Endothelial cell of umbilical vein (primary cell): Measurements from ENCODE around the gene PDGFRA. TPM values are rescaled to one million over a fixed set of nuclear protein-coding genes. Genes with fewer than 3 reads are reported as not detected.

Source experiments
- BruUV-seq: library from RNA; stranded (reverse); fragments of 400-500 nt; replicated peaks from 2 replicates; lab custom pipeline; 2021; lab: Mats Ljungman, UMichigan
- CTCF ChIA-PET: fragments of 300-600, 350-600 bp; sonication (Branson Sonifier 250); formaldehyde crosslinking; loops from one replicate; lab custom pipeline; 2021; ENCODE audit warnings: antibody characterized with exemption, inconsistent platforms; lab: Charles Lee
- POLR2A ChIA-PET: fragments of 300-600, 350-600 bp; sonication (Branson Sonifier 250); formaldehyde crosslinking; loops from one replicate; lab custom pipeline; 2021; ENCODE audit warnings: antibody characterized with exemption, inconsistent platforms; lab: Charles Lee
- DNase-seq: peaks from one replicate; pipeline ENCODE4 v3.0.0-alpha.2; 2011; ENCODE audit warnings: low read depth, low spot score
- FAIRE-seq: peaks from 2 replicates; lab custom pipeline; 2011; peaks lifted over from hg19 to GRCh38; lab: Jason Lieb, UNC
- H2AFZ ChIP-seq: 2 replicates; pipeline ENCODE4 v1.6.0; 2012; ENCODE audit warnings: low read depth, low read length, control low read depth, inconsistent platforms
- H3K27ac ChIP-seq: 2 replicates; pipeline ENCODE4 v1.5.1; 2011; ENCODE audit warnings: low read depth, mild to moderate bottlenecking, control low read depth, low read length, moderate library complexity; ENCODE audit not compliant: insufficient read depth
- H3K27me3 ChIP-seq, 2 experiments: 2 replicates each; pipeline versions ENCODE4 v1.6.0 to v1.6.1; 2011; ENCODE audit warnings: low read length in 2 of 2, mixed read lengths in 1 of 2; ENCODE audit not compliant: control insufficient read depth in 2 of 2, insufficient read depth in 2 of 2
- H3K36me3 ChIP-seq, 2 experiments: 2 replicates in 1 of 2; 3 replicates in 1 of 2; pipeline ENCODE4 v1.5.1; 2011; ENCODE audit warnings: low read length in 2 of 2, mild to moderate bottlenecking in 1 of 2, moderate library complexity in 1 of 2; ENCODE audit not compliant: control insufficient read depth in 2 of 2, insufficient read depth in 2 of 2; ENCODE audit errors: extremely low read depth in 1 of 2
- H3K4me1 ChIP-seq: 3 replicates; pipeline ENCODE4 v1.5.1; 2011; ENCODE audit warnings: mild to moderate bottlenecking, low read length; ENCODE audit not compliant: control insufficient read depth, insufficient read depth; ENCODE audit errors: extremely low read depth
- H3K4me2 ChIP-seq: 2 replicates; pipeline ENCODE4 v1.6.1; 2011; ENCODE audit warnings: low read length, control low read depth, mixed read lengths; ENCODE audit not compliant: insufficient read depth
- H3K4me3 ChIP-seq, 3 experiments: fragments of 200-600 bp in 1 of 3; sonication (generic), shearing (Covaris generic) in 1 of 3; replicated peaks in 1 of 3; 2 replicates each; pipeline ENCODE4 v1.5.1; 2011 to 2016; ENCODE audit warnings: control low read depth in 3 of 3, low read length in 3 of 3, mild to moderate bottlenecking in 2 of 3, inconsistent platforms in 1 of 3, low read depth in 1 of 3, moderate library complexity in 1 of 3; ENCODE audit not compliant: insufficient read depth in 1 of 3
- H3K79me2 ChIP-seq: 2 replicates; pipeline ENCODE4 v1.6.0; 2012; ENCODE audit warnings: low read length, inconsistent platforms; ENCODE audit not compliant: control insufficient read depth, insufficient read depth
- H3K9ac ChIP-seq: replicated peaks from 2 replicates; pipeline ENCODE3; 2011; ENCODE audit warnings: low read length, control low read depth; ENCODE audit not compliant: insufficient read depth; ENCODE audit errors: extremely low read depth
- H3K9me1 ChIP-seq: replicated peaks from 3 replicates; pipeline ENCODE4 v1.6.0; 2011; ENCODE audit warnings: mild to moderate bottlenecking, low read length; ENCODE audit not compliant: control insufficient read depth, insufficient read depth; ENCODE audit errors: extremely low read depth
- H3K9me3 ChIP-seq: replicated peaks from 2 replicates; pipeline ENCODE4 v1.5.1; 2012; ENCODE audit warnings: low read length, inconsistent platforms; ENCODE audit not compliant: control insufficient read depth, insufficient read depth
- H4K20me1 ChIP-seq: replicated peaks from 2 replicates; pipeline ENCODE3; 2011; ENCODE audit warnings: mild to moderate bottlenecking, low read length; ENCODE audit not compliant: control insufficient read depth, insufficient read depth; ENCODE audit errors: extremely low read depth
- EZH2 ChIP-seq: IDR thresholded peaks from 2 replicates; pipeline ENCODE4 v1.6.1; 2012; ENCODE audit warnings: borderline replicate concordance, low read depth, mild to moderate bottlenecking, moderate library complexity, low read length, inconsistent platforms; ENCODE audit not compliant: severe bottlenecking
- FOS ChIP-seq: IDR thresholded peaks from 2 replicates; pipeline ENCODE4 v1.6.1; 2011; ENCODE audit warnings: mild to moderate bottlenecking, low read length, moderate library complexity, borderline replicate concordance; ENCODE audit not compliant: insufficient read depth
- GATA2 ChIP-seq: IDR thresholded peaks from 2 replicates; pipeline ENCODE4 v1.7.0; 2011; ENCODE audit warnings: low read depth, mild to moderate bottlenecking, moderate library complexity, mixed read lengths, low read length; ENCODE audit not compliant: insufficient read length, insufficient read depth
- JUN ChIP-seq: IDR thresholded peaks from 2 replicates; pipeline ENCODE4 v1.6.1; 2011; ENCODE audit warnings: borderline replicate concordance, low read depth; ENCODE audit not compliant: insufficient read length, insufficient read depth
- MAX ChIP-seq: IDR thresholded peaks from 2 replicates; pipeline ENCODE4 v1.6.1; 2011; ENCODE audit not compliant: insufficient read depth, insufficient read length
- MYC ChIP-seq: IDR thresholded peaks from one replicate; pipeline ENCODE4 v1.6.1; 2011; ENCODE audit warnings: mild to moderate bottlenecking, low read depth, low read length
- POLR2A ChIP-seq: IDR thresholded peaks from 2 replicates; pipeline ENCODE4 v1.6.1; 2012; ENCODE audit warnings: low read depth, mild to moderate bottlenecking, control low read depth, low read length
- POLR2AphosphoS5 ChIP-seq: IDR thresholded peaks from 2 replicates; pipeline ENCODE4 v1.6.1; 2012; ENCODE audit warnings: low read depth, mild to moderate bottlenecking, control low read depth, low read length, moderate library complexity; ENCODE audit not compliant: insufficient read depth
- dilution Hi-C: fragments of 300-500 bp; cut with MboI; formaldehyde crosslinking; loops from one replicate; pipeline ENCODE4 v1.15.0; 2019; ENCODE audit warnings: low sequenced_read_pairs; ENCODE audit not compliant: extremely low pct_ligation_motif_present
- intact Hi-C: fragments of 100-400 bp; cut with micrococcal nuclease; formaldehyde crosslinking; loops from one replicate; pipeline ENCODE4 v1.10.0; 2022
- polyA plus RNA-seq, 4 experiments: library from polyadenylated mRNA; depleted of rRNA in 3 of 4; stranded (reverse) in 3 of 4; unstranded in 1 of 4; fragments of >200 nt; gene quantifications; 2 replicates each; pipeline versions ENCODE4 v1.2.1 to v1.2.3, GENCODE V29; 2011 to 2012; ENCODE audit warnings: missing spikeins in 1 of 4
- total RNA-seq: library from RNA; stranded (reverse); gene quantifications from 2 replicates; pipeline ENCODE4 v1.2.3, GENCODE V29; 2021
- TF ChIP-seq, protein P1 (sequence below), 2 donors: IDR thresholded peaks; 1 replicate in 1 of 2; 2 replicates in 1 of 2; pipeline ENCODE4 v1.5.1; 2011; ENCODE audit warnings: low read length in 2 of 2, mild to moderate bottlenecking in 2 of 2, moderate library complexity in 2 of 2, control low read depth in 1 of 2, inconsistent platforms in 1 of 2, low read depth in 1 of 2; ENCODE audit not compliant: insufficient read depth in 1 of 2; ENCODE audit errors: extremely low read depth in 1 of 2

The PDGFRA gene
- total and polyA plus RNA-seq, 2 donors (not counting 3 experiments of a cell fraction or from before 2014, with no cell fraction given), result 0.19 to 0.55 TPM

GRCh38 chr4:54282837-54283236 is 53.7 kb downstream of the PDGFRA start:
- Histone ChIP-seq H3K36me3 (no peaks in the 10 kb centered on the region), H3K27ac (no peak overlapping the region), H4K20me1 (no peaks in the 10 kb centered on the region), H3K9me3 (no peaks in the 10 kb centered on the region), H3K9ac (no peak overlapping the region), H3K9me1 (no peaks in the 10 kb centered on the region), H3K27me3 (no peaks in the 10 kb centered on the region), H3K4me1 (peaks cover 30% of the 10 kb centered on the region), H3K4me2 (no peak overlapping the region), H3K4me3 (no peak overlapping the region), H2AFZ (no peak overlapping the region), H3K79me2 (no peaks in the 10 kb centered on the region)
- DNase-seq, result no peak
- no TSS peak for BruUV-seq
- intact Hi-C loops (loop anchor here (5.0 kb wide), 1 partner anchor 1696 kb away; no protein-coding TSS in a partner anchor), dilution Hi-C loops (no loop called here)
- TF ChIP-seq GATA2 (no peak), POLR2A (no peak), POLR2AphosphoS5 (no peak), JUN (no peak), FOS (no peak), MYC (no peak), EZH2 (no peak), MAX (no peak)
- TF ChIP-seq, protein P1, sequence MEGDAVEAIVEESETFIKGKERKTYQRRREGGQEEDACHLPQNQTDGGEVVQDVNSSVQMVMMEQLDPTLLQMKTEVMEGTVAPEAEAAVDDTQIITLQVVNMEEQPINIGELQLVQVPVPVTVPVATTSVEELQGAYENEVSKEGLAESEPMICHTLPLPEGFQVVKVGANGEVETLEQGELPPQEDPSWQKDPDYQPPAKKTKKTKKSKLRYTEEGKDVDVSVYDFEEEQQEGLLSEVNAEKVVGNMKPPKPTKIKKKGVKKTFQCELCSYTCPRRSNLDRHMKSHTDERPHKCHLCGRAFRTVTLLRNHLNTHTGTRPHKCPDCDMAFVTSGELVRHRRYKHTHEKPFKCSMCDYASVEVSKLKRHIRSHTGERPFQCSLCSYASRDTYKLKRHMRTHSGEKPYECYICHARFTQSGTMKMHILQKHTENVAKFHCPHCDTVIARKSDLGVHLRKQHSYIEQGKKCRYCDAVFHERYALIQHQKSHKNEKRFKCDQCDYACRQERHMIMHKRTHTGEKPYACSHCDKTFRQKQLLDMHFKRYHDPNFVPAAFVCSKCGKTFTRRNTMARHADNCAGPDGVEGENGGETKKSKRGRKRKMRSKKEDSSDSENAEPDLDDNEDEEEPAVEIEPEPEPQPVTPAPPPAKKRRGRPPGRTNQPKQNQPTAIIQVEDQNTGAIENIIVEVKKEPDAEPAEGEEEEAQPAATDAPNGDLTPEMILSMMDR (IDR thresholded peaks at IDR 0.05; ENCODE audit: extremely low read depth in 1 of 2, insufficient read depth in 1 of 2, low read depth in 1 of 2, low read length in 2 of 2), result no peak
- ChIA-PET POLR2A (no interaction called here), CTCF (no interaction called here)
- FAIRE-seq, result no peak
